OCI-LY7 (cell line): ENCODE measurements around the gene NIM1K.

ENCODE experiments used
- EZH2phosphoT487 ChIP-seq: fragments of 200-600 bp; sonication (generic); IDR thresholded peaks from 2 replicates; pipeline ENCODE4 v1.6.1; 2018; ENCODE audit warnings: low read depth, borderline replicate concordance, mild to moderate bottlenecking, mixed run types, antibody characterized with exemption, low read length, moderate library complexity, mixed read lengths
- TF ChIP-seq, protein P1 (sequence below): fragments of 200-600 bp; sonication (generic); conservative IDR thresholded peaks from 2 replicates; pipeline ENCODE4 v1.5.1; 2014; ENCODE audit warnings: mild to moderate bottlenecking, antibody characterized with exemption, low read length, moderate library complexity, mixed read lengths

DNA sequence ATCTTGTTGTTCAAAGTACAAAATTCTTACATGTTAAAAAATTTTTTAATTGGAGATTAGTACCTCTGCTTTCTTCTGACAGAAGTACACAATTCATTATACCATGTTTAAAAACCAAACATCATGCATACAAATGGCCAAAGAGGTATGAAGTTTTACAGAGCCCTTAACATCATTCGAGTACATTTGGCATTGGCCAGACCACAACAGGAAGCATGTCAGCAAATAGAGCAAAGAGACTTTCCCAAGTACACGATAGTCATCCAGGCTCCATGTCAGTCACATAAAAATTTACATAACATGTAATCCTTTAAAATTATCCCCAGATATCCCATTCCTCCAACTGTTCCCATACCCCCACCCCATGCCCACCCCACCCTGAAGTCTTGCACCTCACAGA lies 98.7 kb downstream of the NIM1K start:
- TF ChIP-seq, protein P1, sequence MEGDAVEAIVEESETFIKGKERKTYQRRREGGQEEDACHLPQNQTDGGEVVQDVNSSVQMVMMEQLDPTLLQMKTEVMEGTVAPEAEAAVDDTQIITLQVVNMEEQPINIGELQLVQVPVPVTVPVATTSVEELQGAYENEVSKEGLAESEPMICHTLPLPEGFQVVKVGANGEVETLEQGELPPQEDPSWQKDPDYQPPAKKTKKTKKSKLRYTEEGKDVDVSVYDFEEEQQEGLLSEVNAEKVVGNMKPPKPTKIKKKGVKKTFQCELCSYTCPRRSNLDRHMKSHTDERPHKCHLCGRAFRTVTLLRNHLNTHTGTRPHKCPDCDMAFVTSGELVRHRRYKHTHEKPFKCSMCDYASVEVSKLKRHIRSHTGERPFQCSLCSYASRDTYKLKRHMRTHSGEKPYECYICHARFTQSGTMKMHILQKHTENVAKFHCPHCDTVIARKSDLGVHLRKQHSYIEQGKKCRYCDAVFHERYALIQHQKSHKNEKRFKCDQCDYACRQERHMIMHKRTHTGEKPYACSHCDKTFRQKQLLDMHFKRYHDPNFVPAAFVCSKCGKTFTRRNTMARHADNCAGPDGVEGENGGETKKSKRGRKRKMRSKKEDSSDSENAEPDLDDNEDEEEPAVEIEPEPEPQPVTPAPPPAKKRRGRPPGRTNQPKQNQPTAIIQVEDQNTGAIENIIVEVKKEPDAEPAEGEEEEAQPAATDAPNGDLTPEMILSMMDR, result no peak
- TF ChIP-seq EZH2phosphoT487, result no peak
